ENCODE measurements around the gene DLL3. TPM values are rescaled to one million over a fixed set of nuclear protein-coding genes. Genes with fewer than 3 reads are reported as not detected.

Gene DLL3
- total RNA-seq, 1 experiment from 2014 or later: 0.05 TPM

- DNase-seq (ENCODE audit: low read depth in 1 of 2, low spot score in 2 of 2): no peak
- H3K36me3 ChIP-seq: no peaks in the 10 kb centered on the region
- peaks cover 48% of the 10 kb centered on the region for H3K27me3 ChIP-seq (replicated peaks)
- peaks cover 10% of the 10 kb centered on the region for H3K4me1 ChIP-seq (replicated peaks)
- no peak overlapping the region for H3K27ac ChIP-seq
- H3K4me3 ChIP-seq: no peak overlapping the region
- H3K9me3 ChIP-seq (replicated peaks): no peaks in the 10 kb centered on the region
These were observed 16.9 kb downstream of the DLL3 start for GRCh38 chr19:39515551-39516191.

- no peak overlapping the region for H3K4me3 ChIP-seq
- H3K27ac ChIP-seq: no peak overlapping the region
- peaks cover 48% of the 10 kb centered on the region for H3K27me3 ChIP-seq (replicated peaks)
- no peaks in the 10 kb centered on the region for H3K36me3 ChIP-seq
- peaks cover 10% of the 10 kb centered on the region for H3K4me1 ChIP-seq (replicated peaks)
- no peaks in the 10 kb centered on the region for H3K9me3 ChIP-seq (replicated peaks)
- no peak for DNase-seq (ENCODE audit: low read depth in 1 of 2, low spot score in 2 of 2)
These were observed 17.5 kb downstream of the DLL3 start for GRCh38 chr19:39516270-39516669.

GRCh38 chr19:39517432-39517831 is 18.7 kb downstream of the DLL3 start:
- Histone ChIP-seq H3K4me3 (no peak overlapping the region), H3K9me3 (replicated peaks) (no peaks in the 10 kb centered on the region), H3K36me3 (no peaks in the 10 kb centered on the region), H3K27ac (no peak overlapping the region), H3K27me3 (replicated peaks) (peaks cover 48% of the 10 kb centered on the region), H3K4me1 (replicated peaks) (peaks cover 10% of the 10 kb centered on the region)
- no peak for DNase-seq (ENCODE audit: low read depth in 1 of 2, low spot score in 2 of 2)

- Histone ChIP-seq H3K4me1 (replicated peaks) (peaks cover 10% of the 10 kb centered on the region), H3K27ac (no peak overlapping the region), H3K4me3 (no peak overlapping the region), H3K27me3 (replicated peaks) (peaks cover 42% of the 10 kb centered on the region), H3K9me3 (replicated peaks) (no peaks in the 10 kb centered on the region), H3K36me3 (no peaks in the 10 kb centered on the region)
- no peak for DNase-seq (ENCODE audit: low read depth in 1 of 2, low spot score in 2 of 2)
These were observed 19.7 kb downstream of the DLL3 start for GRCh38 chr19:39518458-39518857.

GRCh38 chr19:39518975-39519374 is 20.2 kb downstream of the DLL3 start:
- H3K4me3 ChIP-seq: no peak overlapping the region
- DNase-seq (ENCODE audit: low read depth in 1 of 2, low spot score in 2 of 2): no peak
- no peaks in the 10 kb centered on the region for H3K36me3 ChIP-seq
- peaks cover 10% of the 10 kb centered on the region for H3K4me1 ChIP-seq (replicated peaks)
- H3K27ac ChIP-seq: no peak overlapping the region
- no peaks in the 10 kb centered on the region for H3K9me3 ChIP-seq (replicated peaks)
- peaks cover 37% of the 10 kb centered on the region for H3K27me3 ChIP-seq (replicated peaks)

GRCh38 chr19:39520541-39521484 is 22.1 kb downstream of the DLL3 start:
- Histone ChIP-seq H3K4me1 (replicated peaks) (no peaks in the 10 kb centered on the region), H3K4me3 (no peak overlapping the region), H3K27ac (no peak overlapping the region), H3K9me3 (replicated peaks) (no peaks in the 10 kb centered on the region), H3K27me3 (replicated peaks) (peaks cover 19% of the 10 kb centered on the region), H3K36me3 (no peaks in the 10 kb centered on the region)
- DNase-seq (ENCODE audit: low read depth in 1 of 2, low spot score in 2 of 2): no peak

- Histone ChIP-seq H3K9me3 (replicated peaks) (no peaks in the 10 kb centered on the region), H3K4me1 (replicated peaks) (no peaks in the 10 kb centered on the region), H3K36me3 (peaks cover 5% of the 10 kb centered on the region), H3K4me3 (no peak overlapping the region), H3K27me3 (replicated peaks) (no peaks in the 10 kb centered on the region), H3K27ac (no peak overlapping the region)
- DNase-seq (ENCODE audit: low read depth in 1 of 2, low spot score in 2 of 2): no peak
These were observed 25.7 kb downstream of the DLL3 start for GRCh38 chr19:39524495-39524894.

- Histone ChIP-seq H3K4me3 (no peak overlapping the region), H3K4me1 (replicated peaks) (no peaks in the 10 kb centered on the region), H3K9me3 (replicated peaks) (no peaks in the 10 kb centered on the region), H3K27me3 (replicated peaks) (no peaks in the 10 kb centered on the region), H3K27ac (no peak overlapping the region), H3K36me3 (peaks cover 9% of the 10 kb centered on the region)
- DNase-seq (ENCODE audit: low read depth in 1 of 2, low spot score in 2 of 2): no peak
These were observed 26.5 kb downstream of the DLL3 start for GRCh38 chr19:39525205-39525604.

- Histone ChIP-seq H3K27ac (peak overlapping the region; percentile 44; the same call in 1 of the 2 replicates), H3K36me3 (peaks cover 24% of the 10 kb centered on the region), H3K27me3 (replicated peaks) (no peaks in the 10 kb centered on the region), H3K4me3 (peak overlapping the region; percentile 88), H3K9me3 (replicated peaks) (no peaks in the 10 kb centered on the region), H3K4me1 (replicated peaks) (peaks cover 6% of the 10 kb centered on the region)
- DNase-seq (ENCODE audit: low read depth in 1 of 2, low spot score in 2 of 2): no peak
These were observed 33.1 kb downstream of the DLL3 start for GRCh38 chr19:39531834-39532232.

- peaks cover 24% of the 10 kb centered on the region for H3K36me3 ChIP-seq
- H3K4me1 ChIP-seq (replicated peaks): peaks cover 6% of the 10 kb centered on the region
- H3K27me3 ChIP-seq (replicated peaks): no peaks in the 10 kb centered on the region
- peak within 1 kb of the TSS; percentile 88 for H3K4me3 ChIP-seq
- peak within 1 kb of the TSS; percentile 44 for H3K27ac ChIP-seq
- peak; percentile 89 to 95 for DNase-seq (ENCODE audit: low read depth in 1 of 2, low spot score in 2 of 2)
- no peaks in the 10 kb centered on the region for H3K9me3 ChIP-seq (replicated peaks)
These were observed 33.7 kb downstream of the DLL3 start, which contains the start of gene EID2B for GRCh38 chr19:39532233-39533002. Gene EID2B (minus strand): TSS chr19:39532852. CDS start chr19:39532802, 50 bp downstream.

- no peak for DNase-seq (ENCODE audit: low read depth in 1 of 2, low spot score in 2 of 2)
- H3K27me3 ChIP-seq (replicated peaks): no peaks in the 10 kb centered on the region
- no peaks in the 10 kb centered on the region for H3K9me3 ChIP-seq (replicated peaks)
- H3K27ac ChIP-seq: no peak overlapping the region
- H3K36me3 ChIP-seq: peaks cover 20% of the 10 kb centered on the region
- peaks cover 6% of the 10 kb centered on the region for H3K4me1 ChIP-seq (replicated peaks)
- H3K4me3 ChIP-seq: peak overlapping the region; percentile 88
These were observed 34.3 kb downstream of the DLL3 start for GRCh38 chr19:39533003-39533512.

GRCh38 chr19:39533791-39534190 is 35.0 kb downstream of the DLL3 start:
- Histone ChIP-seq H3K36me3 (peaks cover 20% of the 10 kb centered on the region), H3K27me3 (replicated peaks) (no peaks in the 10 kb centered on the region), H3K27ac (no peak overlapping the region), H3K4me3 (no peak overlapping the region), H3K9me3 (replicated peaks) (no peaks in the 10 kb centered on the region), H3K4me1 (replicated peaks) (peaks cover 6% of the 10 kb centered on the region)
- DNase-seq (ENCODE audit: low read depth in 1 of 2, low spot score in 2 of 2): no peak

- no peaks in the 10 kb centered on the region for H3K9me3 ChIP-seq (replicated peaks)
- no peak for DNase-seq (ENCODE audit: low read depth in 1 of 2, low spot score in 2 of 2)
- H3K4me1 ChIP-seq (replicated peaks): peaks cover 3% of the 10 kb centered on the region
- no peaks in the 10 kb centered on the region for H3K27me3 ChIP-seq (replicated peaks)
- H3K4me3 ChIP-seq: peak overlapping the region; percentile 91
- peak overlapping the region; percentile 64 for H3K27ac ChIP-seq
- peaks cover 12% of the 10 kb centered on the region for H3K36me3 ChIP-seq
These were observed 40.4 kb downstream of the DLL3 start for GRCh38 chr19:39539165-39539517.
